Measurements from ENCODE around the gene EFTUD2. TPM values are rescaled to one million over a fixed set of nuclear protein-coding genes. Genes with fewer than 3 reads are reported as not detected.

EFTUD2 gene
- total RNA-seq, 2 donors from 2014 or later, result 59.0 to 66.1 TPM

DNA sequence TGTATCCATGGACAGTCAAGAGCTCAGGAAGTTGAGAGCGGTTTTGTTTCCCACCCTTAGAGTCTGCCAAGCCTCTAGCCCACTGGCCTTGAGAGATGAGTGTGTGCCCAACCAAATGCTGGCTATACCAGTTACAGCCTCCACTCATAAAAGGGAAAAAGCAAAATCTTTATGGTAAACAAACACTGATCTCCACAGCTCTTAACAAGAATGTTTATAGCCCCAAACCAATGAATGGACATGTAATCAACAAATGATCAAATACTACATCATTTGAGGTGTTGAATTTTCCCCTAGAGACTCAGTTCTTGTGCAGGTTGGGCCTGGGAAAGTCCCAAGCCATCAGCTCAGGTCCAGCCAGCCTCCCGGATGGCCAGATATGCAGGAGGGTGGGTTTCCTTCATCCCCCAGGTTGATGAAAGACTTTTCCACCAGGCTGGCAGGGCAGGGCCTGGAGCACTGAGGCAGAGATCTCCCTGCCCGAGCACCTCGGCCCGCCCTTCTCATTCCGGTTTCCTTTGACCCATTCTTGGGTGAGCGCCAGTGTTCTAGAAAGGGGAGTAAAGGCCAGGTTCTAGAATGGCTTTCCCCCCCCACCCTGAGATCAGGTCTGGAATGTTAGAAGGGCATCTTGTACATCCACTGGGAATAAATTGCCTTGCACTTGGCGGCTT lies 3.9 kb upstream of the EFTUD2 start:
- no peak for ATAC-seq
- intact Hi-C loops (cut with DNase I), result no loop called here
- no peak for DNase-seq

DNA sequence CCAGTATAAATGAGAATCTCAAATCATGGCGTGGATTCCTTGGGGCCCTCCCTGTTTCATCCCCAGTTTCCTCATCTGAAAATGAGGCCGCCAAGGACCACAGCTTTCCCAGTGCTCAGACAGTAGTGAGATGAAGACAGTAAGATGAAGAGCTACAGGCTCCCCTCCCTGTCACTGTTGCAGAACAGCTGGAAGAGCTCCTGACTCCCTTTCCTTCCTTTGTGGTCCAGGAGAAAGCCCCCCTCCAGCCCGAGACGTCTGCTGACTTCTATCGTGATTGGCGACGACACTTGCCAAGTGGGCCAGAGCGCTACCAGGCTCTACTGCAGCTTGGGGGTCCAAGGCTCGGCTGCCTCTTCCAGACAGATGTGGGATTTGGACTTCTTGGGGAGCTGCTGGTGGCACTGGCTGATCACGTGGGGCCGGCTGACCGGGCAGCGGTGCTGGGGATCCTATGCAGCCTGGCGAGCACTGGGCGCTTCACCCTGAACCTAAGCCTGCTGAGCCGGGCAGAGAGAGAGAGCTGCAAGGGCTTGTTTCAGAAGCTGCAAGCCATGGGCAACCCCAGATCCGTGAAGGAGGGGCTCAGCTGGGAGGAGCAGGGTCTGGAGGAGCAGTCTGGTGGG lies 3.0 kb upstream of the EFTUD2 start:
- ATAC-seq (no peak), DNase-seq (no peak)
- intact Hi-C loops (cut with DNase I), result no loop called here

DNA sequence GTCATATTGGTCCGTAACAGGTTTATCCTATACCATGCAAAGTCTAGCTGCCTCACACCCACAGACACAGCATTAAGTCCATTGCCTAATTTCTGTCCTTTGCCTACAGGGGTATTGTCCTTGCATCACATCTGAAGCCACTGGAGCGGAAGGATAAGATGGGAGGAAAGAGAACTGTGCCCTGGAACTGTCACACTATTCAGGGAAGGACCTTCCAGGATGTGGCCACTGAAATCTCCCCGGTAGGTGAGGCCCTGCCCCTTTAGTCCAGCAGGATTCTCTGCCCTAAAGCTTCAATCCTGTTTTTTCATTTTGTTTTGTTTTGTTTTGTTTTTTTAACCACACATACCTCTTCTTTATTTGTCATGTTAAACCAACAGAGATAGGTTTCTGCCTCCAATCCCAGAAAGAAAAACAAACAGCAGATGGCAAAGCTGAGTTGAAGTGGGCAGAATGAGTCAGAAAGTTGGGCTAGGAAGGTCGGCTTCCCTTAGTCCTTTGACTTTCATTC lies 2.2 kb upstream of the EFTUD2 start:
- ATAC-seq, result no peak
- intact Hi-C loops (cut with DNase I), result no loop called here
- no peak for DNase-seq

DNA sequence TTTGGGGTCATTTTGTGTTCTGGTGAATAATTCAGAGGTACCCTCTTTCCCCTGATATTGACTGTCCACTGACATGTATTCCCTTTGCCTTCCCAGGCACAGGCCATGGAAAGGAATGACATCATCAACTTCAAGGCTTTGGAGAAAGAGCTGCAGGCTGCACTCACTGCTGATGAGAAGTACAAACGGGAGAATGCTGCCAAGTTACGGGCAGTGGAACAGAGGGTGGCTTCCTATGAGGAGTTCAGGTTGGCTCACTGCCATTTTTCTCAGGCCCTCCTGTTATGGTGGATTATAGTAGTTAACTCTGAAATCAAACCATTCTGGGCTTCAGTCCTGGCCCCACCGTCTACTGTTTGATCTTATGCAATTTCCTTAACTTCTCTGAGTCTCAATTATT lies 1.6 kb upstream of the EFTUD2 start:
- DNase-seq (no peak), ATAC-seq (peak in 1 of 2 donors; percentile 29)
- intact Hi-C loops (cut with DNase I), result no loop called here

DNA sequence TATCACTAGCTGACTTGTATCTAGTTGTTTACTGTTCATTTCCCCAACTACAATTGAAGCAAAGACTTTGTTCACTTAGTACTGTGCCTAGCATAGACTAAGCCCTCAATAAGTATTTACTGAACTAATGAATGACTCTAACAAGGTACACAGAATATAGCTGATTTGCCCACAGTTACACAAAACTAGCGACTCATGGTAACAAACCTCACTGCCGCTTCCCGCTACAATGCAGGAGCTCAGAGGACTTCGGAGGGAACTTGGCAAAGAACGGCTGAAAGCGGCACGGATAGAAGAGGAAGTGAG lies 524 bp downstream of the EFTUD2 start:
- intact Hi-C loops (cut with DNase I), result no loop called here
- ATAC-seq (no peak), DNase-seq (peak; percentile 43)

GRCh38 chr17:44894642-44895041 lies 4.6 kb downstream of the EFTUD2 start:
- DNase-seq (no peak), ATAC-seq (no peak)
- intact Hi-C loops (cut with DNase I), result no loop called here

- intact Hi-C loops (cut with DNase I), result no loop called here
- DNase-seq, result no peak
- no peak for ATAC-seq
These were observed 7.0 kb downstream of the EFTUD2 start for GRCh38 chr17:44892250-44892649.

- DNase-seq, result no peak
- no peak for ATAC-seq
- intact Hi-C loops (cut with DNase I), result no loop called here
These were observed 10.2 kb downstream of the EFTUD2 start for GRCh38 chr17:44889003-44889402.

GRCh38 chr17:44887971-44888954 lies 11.0 kb downstream of the EFTUD2 start:
- ATAC-seq (peak in 1 of 2 donors; percentile 11), DNase-seq (no peak)

GRCh38 chr17:44887016-44887415 lies 12.2 kb downstream of the EFTUD2 start:
- ATAC-seq, result no peak
- intact Hi-C loops (cut with DNase I), result no loop called here
- no peak for DNase-seq

More at GRCh38 chr17:44887971-44888954, 11.0 kb downstream of the EFTUD2 start:
- intact Hi-C loops (cut with DNase I), result no loop called here

- DNase-seq (no peak), ATAC-seq (no peak)
- intact Hi-C loops (cut with DNase I), result no loop called here
These were observed 14.3 kb downstream of the EFTUD2 start for GRCh38 chr17:44884941-44885340.

- DNase-seq (no peak), ATAC-seq (no peak)
- intact Hi-C loops (cut with DNase I), result no loop called here
These were observed 18.1 kb downstream of the EFTUD2 start for GRCh38 chr17:44881145-44881544.

GRCh38 chr17:44880062-44880461 lies 19.2 kb downstream of the EFTUD2 start:
- no peak for ATAC-seq

GRCh38 chr17:44879376-44879775 lies 19.9 kb downstream of the EFTUD2 start:
- DNase-seq (no peak), ATAC-seq (no peak)
- intact Hi-C loops (cut with DNase I), result no loop called here

More at GRCh38 chr17:44880062-44880461, 19.2 kb downstream of the EFTUD2 start:
- intact Hi-C loops (cut with DNase I), result no loop called here
- no peak for DNase-seq

DNA sequence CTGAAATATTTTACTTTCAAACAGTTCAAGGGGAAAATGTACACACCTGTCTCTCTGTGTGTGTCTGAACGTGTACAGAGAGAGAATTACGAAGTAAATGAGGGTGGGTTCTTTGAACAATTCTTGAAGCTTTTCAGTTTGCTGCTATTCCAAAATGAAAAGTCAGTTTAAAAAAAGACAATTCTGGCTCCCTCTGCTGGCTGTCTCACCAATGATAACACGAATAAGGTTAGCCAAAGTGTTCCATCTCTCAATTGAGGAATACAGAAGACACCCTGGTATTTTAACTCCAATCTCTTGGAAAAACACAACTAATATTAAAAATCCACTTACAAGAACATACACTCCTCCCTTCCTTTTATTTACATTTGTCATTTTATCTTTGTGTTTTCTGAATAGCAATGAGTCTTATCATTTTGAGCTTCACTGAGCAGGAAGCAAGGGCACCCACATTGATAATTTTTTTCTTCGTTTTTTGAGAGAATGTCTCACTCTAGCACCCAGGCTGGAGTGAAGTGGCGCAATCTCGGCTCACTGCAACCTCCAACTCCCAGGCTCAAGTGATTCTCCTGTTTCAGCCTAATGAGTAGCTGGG lies 20.5 kb downstream of the EFTUD2 start:
- DNase-seq (no peak), ATAC-seq (peak in 1 of 2 donors; percentile 26)
- intact Hi-C loops (cut with DNase I), result no loop called here

- intact Hi-C loops (cut with DNase I), result no loop called here
- ATAC-seq (no peak), DNase-seq (no peak)
These were observed 22.1 kb downstream of the EFTUD2 start for GRCh38 chr17:44877121-44877520.

DNA sequence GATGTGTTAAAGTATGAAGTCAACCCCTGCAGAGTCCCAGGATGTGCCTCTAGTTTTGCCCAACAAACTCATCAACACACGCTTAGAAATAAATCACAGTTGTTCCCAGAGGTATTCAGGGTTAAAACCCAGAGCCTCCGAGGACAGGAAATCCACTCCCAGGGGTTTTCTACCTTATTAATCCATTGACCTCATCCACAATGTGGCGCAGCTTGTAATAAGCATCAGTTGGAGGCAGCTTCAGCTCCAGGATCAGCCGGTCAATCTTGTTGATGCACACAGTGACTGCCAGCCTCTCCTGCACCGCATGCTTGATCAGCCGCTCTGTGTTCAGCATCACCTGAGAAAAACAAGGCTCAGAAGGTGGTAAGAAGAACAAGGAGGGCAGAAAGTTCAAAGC lies 23.5 kb downstream of the EFTUD2 start:
- ATAC-seq (no peak), DNase-seq (no peak)
- intact Hi-C loops (cut with DNase I), result no loop called here

DNA sequence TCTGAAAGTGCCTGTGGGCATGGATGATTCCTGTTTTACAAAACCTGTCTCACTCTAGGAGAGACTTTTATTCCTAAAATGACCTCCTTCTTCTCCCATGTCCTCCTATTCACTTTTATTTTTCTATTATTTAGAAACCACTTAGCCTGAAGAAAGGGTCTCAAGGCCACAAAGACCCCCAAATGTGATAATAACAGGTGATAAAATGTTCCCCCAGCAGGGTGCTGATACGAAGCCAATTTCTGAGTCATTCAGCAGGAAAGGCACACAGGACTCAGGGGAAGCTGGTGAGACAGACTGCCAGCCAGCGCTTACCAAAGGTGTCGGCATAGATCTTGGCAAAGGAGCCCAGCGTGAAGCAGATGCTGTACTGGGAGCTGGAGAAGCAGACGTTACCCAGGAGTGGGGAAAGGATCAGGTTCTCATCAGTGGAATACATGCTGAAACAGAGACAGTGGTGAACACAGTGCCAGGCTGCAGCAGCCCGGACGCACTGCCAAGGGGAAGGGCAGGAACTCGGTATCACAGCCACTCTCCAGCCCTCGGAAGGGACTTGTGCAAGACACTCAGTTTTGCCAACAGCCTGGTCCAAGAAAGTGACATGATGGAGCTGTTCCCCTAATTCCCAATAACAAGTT lies 27.0 kb downstream of the EFTUD2 start:
- intact Hi-C loops (cut with DNase I), result loop anchor here in 1 of 2 donors (5.0 kb wide), 1 partner anchor 95 kb away; no protein-coding TSS in a partner anchor
- DNase-seq, result peak; percentile 58
- ATAC-seq, result peak; percentile 90 to 93

GRCh38 chr17:44871556-44871955 lies 27.7 kb downstream of the EFTUD2 start:
- ATAC-seq, result peak in 1 of 2 donors; percentile 6
- intact Hi-C loops (cut with DNase I), result loop anchor here in 1 of 2 donors (5.0 kb wide), 1 partner anchor 94 kb away; no protein-coding TSS in a partner anchor
- no peak for DNase-seq

Measured in left cardiac atrium (tissue), 4 donors.